Measurements from ENCODE around the gene ENAM. TPM values are rescaled to one million over a fixed set of nuclear protein-coding genes. Genes with fewer than 3 reads are reported as not detected.

Gene ENAM
- total and polyA plus RNA-seq, 2 of the 13 experiments (the other 11 are each of a cell fraction or from before 2014, with no cell fraction given), result not detected

DNA sequence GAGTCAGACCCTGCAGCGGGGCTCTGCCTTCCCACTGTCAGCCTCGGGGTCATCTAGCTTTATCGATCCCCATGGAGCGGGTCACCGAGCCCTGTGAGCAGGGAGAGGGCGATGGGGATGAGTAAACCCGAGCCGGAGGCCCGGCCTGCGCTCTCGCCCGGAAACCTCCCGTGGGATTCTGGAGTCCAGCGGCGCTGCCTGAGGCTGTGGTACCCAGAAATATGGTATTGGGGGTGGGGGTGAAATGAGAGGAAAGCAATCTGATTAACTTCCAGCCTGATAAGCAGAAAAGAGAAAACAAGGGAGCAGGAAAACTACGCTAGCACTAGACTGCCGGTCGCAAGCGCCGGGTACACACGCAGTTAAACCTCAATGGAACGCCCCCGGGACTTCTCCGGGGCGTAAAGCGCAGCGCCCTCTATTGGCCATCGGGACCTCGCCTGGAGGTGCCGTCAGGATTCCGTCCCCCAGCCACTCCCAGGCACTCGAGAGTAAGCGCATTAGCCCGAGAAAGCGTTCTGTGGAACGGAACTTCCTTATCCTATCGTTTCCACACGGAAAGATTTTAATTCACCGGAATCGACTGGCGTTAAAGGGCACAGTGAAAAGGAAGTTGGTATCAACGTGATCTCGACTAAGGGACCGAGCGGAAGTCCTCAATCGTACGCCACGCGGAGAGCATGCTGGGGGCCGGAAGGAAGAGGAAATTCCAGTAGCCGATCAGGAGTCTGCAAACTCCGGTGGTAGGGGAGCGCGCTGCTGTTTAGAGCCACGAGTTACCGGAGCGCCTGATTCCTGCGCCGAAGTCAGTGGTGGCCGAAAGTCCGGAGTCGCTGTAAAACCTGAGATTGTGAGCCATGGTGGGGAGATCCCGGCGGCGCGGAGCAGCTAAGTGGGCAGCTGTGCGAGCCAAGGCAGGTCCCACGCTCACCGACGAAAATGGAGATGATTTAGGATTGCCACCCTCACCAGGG is 59.6 kb downstream of the ENAM start, which contains the start of gene UTP3 (continued):
- TF ChIP-seq SPEN (CRISPR knock-in tag; IDR thresholded peaks at IDR 0.05; ENCODE audit: low read depth), result peak; percentile 84
- TF ChIP-seq RNF2 (conservative IDR thresholded peaks at IDR 0.05; ENCODE audit: low read depth), result peak; percentile 89
- no peak for TF ChIP-seq ZSCAN30 (CRISPR knock-in tag; IDR thresholded peaks at IDR 0.05)
- peak; percentile 92 for TF ChIP-seq ELF3 (CRISPR knock-in tag; IDR thresholded peaks at IDR 0.05)
- TF ChIP-seq, protein P1, sequence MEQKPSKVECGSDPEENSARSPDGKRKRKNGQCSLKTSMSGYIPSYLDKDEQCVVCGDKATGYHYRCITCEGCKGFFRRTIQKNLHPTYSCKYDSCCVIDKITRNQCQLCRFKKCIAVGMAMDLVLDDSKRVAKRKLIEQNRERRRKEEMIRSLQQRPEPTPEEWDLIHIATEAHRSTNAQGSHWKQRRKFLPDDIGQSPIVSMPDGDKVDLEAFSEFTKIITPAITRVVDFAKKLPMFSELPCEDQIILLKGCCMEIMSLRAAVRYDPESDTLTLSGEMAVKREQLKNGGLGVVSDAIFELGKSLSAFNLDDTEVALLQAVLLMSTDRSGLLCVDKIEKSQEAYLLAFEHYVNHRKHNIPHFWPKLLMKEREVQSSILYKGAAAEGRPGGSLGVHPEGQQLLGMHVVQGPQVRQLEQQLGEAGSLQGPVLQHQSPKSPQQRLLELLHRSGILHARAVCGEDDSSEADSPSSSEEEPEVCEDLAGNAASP (CRISPR knock-in tag; IDR thresholded peaks at IDR 0.05; ENCODE audit: borderline replicate concordance), result peak; percentile 71
- peak; percentile 60 for TF ChIP-seq ZNF891 (CRISPR knock-in tag; IDR thresholded peaks at IDR 0.05)
- peak; percentile 93 for TF ChIP-seq ZNF556 (CRISPR knock-in tag; IDR thresholded peaks at IDR 0.05; ENCODE audit: borderline replicate concordance)
- TF ChIP-seq, protein P2, sequence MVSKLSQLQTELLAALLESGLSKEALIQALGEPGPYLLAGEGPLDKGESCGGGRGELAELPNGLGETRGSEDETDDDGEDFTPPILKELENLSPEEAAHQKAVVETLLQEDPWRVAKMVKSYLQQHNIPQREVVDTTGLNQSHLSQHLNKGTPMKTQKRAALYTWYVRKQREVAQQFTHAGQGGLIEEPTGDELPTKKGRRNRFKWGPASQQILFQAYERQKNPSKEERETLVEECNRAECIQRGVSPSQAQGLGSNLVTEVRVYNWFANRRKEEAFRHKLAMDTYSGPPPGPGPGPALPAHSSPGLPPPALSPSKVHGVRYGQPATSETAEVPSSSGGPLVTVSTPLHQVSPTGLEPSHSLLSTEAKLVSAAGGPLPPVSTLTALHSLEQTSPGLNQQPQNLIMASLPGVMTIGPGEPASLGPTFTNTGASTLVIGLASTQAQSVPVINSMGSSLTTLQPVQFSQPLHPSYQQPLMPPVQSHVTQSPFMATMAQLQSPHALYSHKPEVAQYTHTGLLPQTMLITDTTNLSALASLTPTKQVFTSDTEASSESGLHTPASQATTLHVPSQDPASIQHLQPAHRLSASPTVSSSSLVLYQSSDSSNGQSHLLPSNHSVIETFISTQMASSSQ (IDR thresholded peaks at IDR 0.05; ENCODE audit: low read depth), result 0 out of 2 replicates have a peak, but pooled peaks have one; percentile 21
- TF ChIP-seq, protein P2 (CRISPR knock-in tag; IDR thresholded peaks at IDR 0.05; ENCODE audit: borderline replicate concordance), result peak; percentile 85; the same call in 1 of the 2 replicates
- TF ChIP-seq NFYB (CRISPR knock-in tag; IDR thresholded peaks at IDR 0.05), result no peak; the same call in 1 of the 2 replicates
- peak; percentile 95 for TF ChIP-seq SAP130 (CRISPR knock-in tag; IDR thresholded peaks at IDR 0.05; ENCODE audit: low read depth)
- peak; percentile 79; the same call in 1 of the 2 replicates for TF ChIP-seq TSC22D2 (CRISPR knock-in tag; IDR thresholded peaks at IDR 0.05; ENCODE audit: borderline replicate concordance)
- no peak for TF ChIP-seq SOX13 (IDR thresholded peaks at IDR 0.05)
- TF ChIP-seq SOX13 (CRISPR knock-in tag; conservative IDR thresholded peaks at IDR 0.05 in 1 of 2, IDR thresholded peaks at IDR 0.05 in 1 of 2), result peak in 1 of 2 experiments; percentile 63; a peak in 2 of 4 replicates
- TF ChIP-seq MEF2D (CRISPR knock-in tag; IDR thresholded peaks at IDR 0.05), result peak; percentile 77; the same call in 1 of the 2 replicates
- TF ChIP-seq, protein P3, sequence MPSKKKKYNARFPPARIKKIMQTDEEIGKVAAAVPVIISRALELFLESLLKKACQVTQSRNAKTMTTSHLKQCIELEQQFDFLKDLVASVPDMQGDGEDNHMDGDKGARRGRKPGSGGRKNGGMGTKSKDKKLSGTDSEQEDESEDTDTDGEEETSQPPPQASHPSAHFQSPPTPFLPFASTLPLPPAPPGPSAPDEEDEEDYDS (CRISPR knock-in tag; IDR thresholded peaks at IDR 0.05), result peak; percentile 62; the same call in 1 of the 2 replicates
- TF ChIP-seq TOPORS (CRISPR knock-in tag; IDR thresholded peaks at IDR 0.05), result peak; percentile 43; the same call in 1 of the 2 replicates
